HepG2 (cell line): Measurements from ENCODE around the gene MGLL. TPM values are rescaled to one million over a fixed set of nuclear protein-coding genes. Genes with fewer than 3 reads are reported as not detected.

ENCODE experiments used
- ATAC-seq: fragments of 200-7000 bp; cut with Tn5 transposase; 3 replicates; pipeline ENCODE4 v1.9.1; 2020; ENCODE audit warnings: mild to moderate bottlenecking, moderate library complexity
- BruUV-seq: library from RNA; stranded (reverse); fragments of 400-500 nt; replicated peaks from 2 replicates; lab custom pipeline; 2021; lab: Mats Ljungman, UMichigan
- CTCF ChIA-PET: fragments of 300-600 bp; formaldehyde crosslinking; extraction: SDS; loops from one replicate; lab custom pipeline; 2021; ENCODE audit warnings: low total read pairs, inconsistent platforms, low intra/inter-chr PET ratio; lab: Yijun Ruan, JAX
- POLR2A ChIA-PET: fragments of 350-600 bp; sonication (Branson Sonifier 250); formaldehyde crosslinking; loops from one replicate; lab custom pipeline; 2020; ENCODE audit warnings: antibody characterized with exemption, inconsistent platforms; lab: Yijun Ruan, JAX
- DNase-seq: peaks from one replicate; pipeline ENCODE4 v3.0.0-alpha.2; 2015; ENCODE audit warnings: low spot score
- FAIRE-seq: peaks from 3 replicates; lab custom pipeline; 2011; peaks lifted over from hg19 to GRCh38; lab: Jason Lieb, UNC
- H2AFZ ChIP-seq: one replicate; pipeline ENCODE4 v1.6.1; 2011; ENCODE audit warnings: low read length, inconsistent platforms
- H3K27ac ChIP-seq: fragments of 300-600 bp; 3 replicates; pipeline ENCODE4 v1.8.0; 2011; ENCODE audit warnings: mixed run types, mild to moderate bottlenecking, mixed read lengths, low read length, inconsistent platforms; ENCODE audit not compliant: insufficient read depth; ENCODE audit errors: extremely low read length
- H3K27me3 ChIP-seq, 2 experiments: fragments of 200-600 bp in 1 of 2; 2 replicates in 1 of 2; 3 replicates in 1 of 2; pipeline versions ENCODE4 v1.6.0 to v1.8.0; 2011; ENCODE audit warnings: low read length in 2 of 2, mild to moderate bottlenecking in 2 of 2, moderate library complexity in 2 of 2, inconsistent platforms in 1 of 2; ENCODE audit not compliant: insufficient read depth in 2 of 2, control insufficient read depth in 1 of 2
- H3K36me3 ChIP-seq, 2 experiments: fragments of 200-600 bp in 1 of 2; replicated peaks in 1 of 2; 2 replicates in 1 of 2; 3 replicates in 1 of 2; pipeline versions ENCODE4 v1.5.1 to v1.8.0; 2011; ENCODE audit warnings: low read length in 2 of 2, inconsistent platforms in 1 of 2; ENCODE audit not compliant: insufficient read depth in 2 of 2, control insufficient read depth in 1 of 2
- H3K4me1 ChIP-seq: 2 replicates; pipeline ENCODE4 v1.5.1; 2012; ENCODE audit warnings: low read length, inconsistent platforms; ENCODE audit not compliant: insufficient read depth
- H3K4me2 ChIP-seq: 2 replicates; pipeline ENCODE4 v1.6.0; 2011; ENCODE audit warnings: low read depth, low read length, inconsistent platforms
- H3K4me3 ChIP-seq, 3 experiments: fragments of 200-600 bp in 1 of 3; sonication (generic), shearing (Covaris generic) in 1 of 3; replicated peaks in 1 of 3; 2 replicates each; pipeline ENCODE4 v1.5.1; 2011 to 2016; ENCODE audit warnings: low read length in 3 of 3, inconsistent platforms in 2 of 3, low read depth in 2 of 3, mild to moderate bottlenecking in 2 of 3, control low read depth in 1 of 3, mixed read lengths in 1 of 3; ENCODE audit not compliant: insufficient read depth in 1 of 3
- H3K79me2 ChIP-seq: one replicate; pipeline ENCODE4 v1.6.1; 2011; ENCODE audit warnings: low read length, inconsistent platforms; ENCODE audit not compliant: insufficient read depth
- H3K9ac ChIP-seq: 2 replicates; pipeline ENCODE4 v1.6.0; 2011; ENCODE audit warnings: mild to moderate bottlenecking, low read depth, low read length, inconsistent platforms; ENCODE audit not compliant: insufficient read depth
- H3K9me3 ChIP-seq: 2 replicates; pipeline ENCODE4 v1.5.1; 2012; ENCODE audit warnings: mild to moderate bottlenecking, low read length
- H4K20me1 ChIP-seq: 2 replicates; pipeline ENCODE4 v1.6.0; 2011; ENCODE audit warnings: inconsistent platforms, mild to moderate bottlenecking, low read length, moderate library complexity; ENCODE audit not compliant: insufficient read depth
- ATF4 ChIP-seq, 2 experiments: fragments of 450-650 bp in 1 of 2; sonication (generic) in 1 of 2; formaldehyde crosslinking; IDR thresholded peaks; 2 replicates each; pipeline versions ENCODE4 v1.5.0 to v1.8.0; 2020 to 2022; ENCODE audit warnings: mild to moderate bottlenecking in 1 of 2, missing genetic modification reagents in 1 of 2
- HNRNPUL1 ChIP-seq: fragments of 200-400 bp; formaldehyde crosslinking; IDR thresholded peaks from 2 replicates; pipeline ENCODE4 v1.6.1; 2017; ENCODE audit warnings: low read depth, mild to moderate bottlenecking, low read length, moderate library complexity
- ISX ChIP-seq: sonication (generic); formaldehyde crosslinking; conservative IDR thresholded peaks from 2 replicates; pipeline ENCODE4 v1.5.0; 2020; ENCODE audit warnings: missing genetic modification reagents
- PHF21A ChIP-seq: sonication (generic); formaldehyde crosslinking; IDR thresholded peaks from 2 replicates; pipeline ENCODE4 v1.5.0; 2020; ENCODE audit warnings: mild to moderate bottlenecking, missing genetic modification reagents
- RERE ChIP-seq: IDR thresholded peaks from 2 replicates; pipeline ENCODE4 v1.6.1; 2016; ENCODE audit warnings: low read depth, missing genetic modification reagents, missing compliant biosample characterization
- TFDP1 ChIP-seq: IDR thresholded peaks from 2 replicates; pipeline ENCODE4 v1.6.1; 2016; ENCODE audit warnings: missing compliant biosample characterization, missing genetic modification reagents, borderline replicate concordance
- ZBTB21 ChIP-seq: sonication (generic); formaldehyde crosslinking; IDR thresholded peaks from 2 replicates; pipeline ENCODE4 v1.4.0; 2020; ENCODE audit warnings: missing genetic modification reagents
- ZFP91 ChIP-seq: sonication (generic); formaldehyde crosslinking; IDR thresholded peaks from 2 replicates; pipeline ENCODE4 v1.9.0; 2022; ENCODE audit warnings: missing genetic modification reagents, mild to moderate bottlenecking, borderline replicate concordance
- ZNF296 ChIP-seq: sonication (generic); formaldehyde crosslinking; conservative IDR thresholded peaks from 2 replicates; pipeline ENCODE4 v1.5.0; 2020; ENCODE audit warnings: mild to moderate bottlenecking, missing genetic modification reagents
- ZNF333 ChIP-seq: sonication (generic); formaldehyde crosslinking; IDR thresholded peaks from 2 replicates; pipeline ENCODE4 v1.4.0; 2020; ENCODE audit warnings: mild to moderate bottlenecking, missing genetic modification reagents, borderline replicate concordance
- ZNF580 ChIP-seq: IDR thresholded peaks from 2 replicates; pipeline ENCODE4 v1.6.1; 2016; ENCODE audit warnings: low read depth, borderline replicate concordance
- ZNF614 ChIP-seq: IDR thresholded peaks from 2 replicates; pipeline ENCODE4 v1.6.1; 2018; ENCODE audit warnings: missing biosample characterization, missing genetic modification reagents, inconsistent platforms, borderline replicate concordance
- WGBS: methylation state at CpG from one replicate; pipeline ENCODE4 v1.1.6; 2017; ENCODE audit warnings: low lambda C conversion rate; 5-methylcytosine and 5-hydroxymethylcytosine counted together
- in situ Hi-C: cut with HindIII; loops from 2 replicates; pipeline ENCODE4 v1.10.0; 2017; ENCODE audit warnings: low pct_unique_long_range_greater_than_20kb; ENCODE audit not compliant: extremely low pct_ligation_motif_present
- intact Hi-C: fragments of 100-400 bp; cut with micrococcal nuclease; formaldehyde crosslinking; loops from one replicate; pipeline ENCODE4 v1.10.0; 2022; ENCODE audit not compliant: unreplicated experiment
- polyA plus RNA-seq, 8 experiments: library from polyadenylated mRNA; depleted of rRNA in 3 of 8; stranded (reverse) in 7 of 8; unstranded in 1 of 8; fragments of >200 nt; fragmentation: Illumina TruSeq in 4 of 8; extraction: Trizol in 4 of 8; gene quantifications; 2 replicates each; pipeline versions ENCODE4 v1.2.1 to v1.2.3, GENCODE V29; 2011 to 2016; ENCODE audit warnings: low read depth in 4 of 8, missing spikeins in 1 of 8, mixed read lengths in 1 of 8; ENCODE audit not compliant: insufficient read depth in 1 of 8
- total RNA-seq, 5 experiments: library from RNA; depleted of rRNA; stranded (reverse); fragments of >200 nt; fragmentation: Illumina TruSeq; extraction: Trizol; gene quantifications; 2 replicates each; pipeline ENCODE4 v1.2.3, GENCODE V29; 2016; ENCODE audit warnings: low read depth in 1 of 5

Gene MGLL
- total and polyA plus RNA-seq, 2 of the 13 experiments (the other 11 are each of a cell fraction or from before 2014, with no cell fraction given): not detected

- TF ChIP-seq ATF4 (CRISPR knock-in tag; IDR thresholded peaks at IDR 0.05): no peak
- no peak for TF ChIP-seq ZBTB21 (CRISPR knock-in tag)
- TF ChIP-seq ZNF333: no peak
These were observed 921 bp downstream of the MGLL start (continued) for GRCh38 chr3:127821394-127821793.

GRCh38 chr3:127820826-127821313, 1.4 kb downstream of the MGLL start:
- H3K9me3 ChIP-seq: no peaks in the 10 kb centered on the region
- H3K36me3 ChIP-seq: no peaks in the 10 kb centered on the region
- POLR2A ChIA-PET: no interaction called here
- no peak overlapping the region for H3K27ac ChIP-seq
- H4K20me1 ChIP-seq: no peaks in the 10 kb centered on the region
- H2AFZ ChIP-seq: no peak overlapping the region
- DNase-seq (no peak), ATAC-seq (no peak), FAIRE-seq (no peak)
- H3K4me2 ChIP-seq: no peak overlapping the region
- H3K27me3 ChIP-seq: peaks cover 2 to 40% of the 10 kb centered on the region in 2 experiments; a peak in 3 of 5 replicates
- no peaks in the 10 kb centered on the region for H3K79me2 ChIP-seq
- no peak overlapping the region for H3K9ac ChIP-seq
- BruUV-seq: no TSS peak
- intact Hi-C loops: no loop called here
- H3K4me3 ChIP-seq: no peak overlapping the region
- no peaks in the 10 kb centered on the region for H3K4me1 ChIP-seq
- in situ Hi-C loops: no loop called here
- CTCF ChIA-PET: no interaction called here
- 0% methylated on average over 1 of the region's 1 CpG for WGBS
- TF ChIP-seq ZFP91 (CRISPR knock-in tag): no peak
- no peak for TF ChIP-seq ZNF580 (CRISPR knock-in tag)
- no peak for TF ChIP-seq TFDP1 (CRISPR knock-in tag)
- no peak for TF ChIP-seq ZNF296
- TF ChIP-seq RERE (CRISPR knock-in tag): no peak
- no peak for TF ChIP-seq HNRNPUL1
- TF ChIP-seq ISX (CRISPR knock-in tag): no peak
- no peak for TF ChIP-seq ZNF614
- TF ChIP-seq PHF21A (CRISPR knock-in tag): no peak
